ENCODE results near the gene KLRD1. TPM values are rescaled to one million over a fixed set of nuclear protein-coding genes. Genes with fewer than 3 reads are reported as not detected.

Gene KLRD1
- total RNA-seq, 1 donor from 2014 or later, result not detected

GRCh38 chr12:10293151-10293550 is 14.5 kb upstream of the KLRD1 start:
- no peaks in the 10 kb centered on the region for H3K36me3 Mint-ChIP-seq
- H3K27me3 Mint-ChIP-seq, result no peaks in the 10 kb centered on the region
- DNase-seq (ENCODE audit: extremely low spot score, unreplicated experiment), result no peak
- H3K9me3 Mint-ChIP-seq, result no peaks in the 10 kb centered on the region
- H3K27ac Mint-ChIP-seq, result no peak overlapping the region
- H3K4me1 Mint-ChIP-seq (ENCODE audit: unreplicated experiment), result no peaks in the 10 kb centered on the region
- no peak overlapping the region for H3K4me3 Mint-ChIP-seq
- TF ChIP-seq, protein P1, sequence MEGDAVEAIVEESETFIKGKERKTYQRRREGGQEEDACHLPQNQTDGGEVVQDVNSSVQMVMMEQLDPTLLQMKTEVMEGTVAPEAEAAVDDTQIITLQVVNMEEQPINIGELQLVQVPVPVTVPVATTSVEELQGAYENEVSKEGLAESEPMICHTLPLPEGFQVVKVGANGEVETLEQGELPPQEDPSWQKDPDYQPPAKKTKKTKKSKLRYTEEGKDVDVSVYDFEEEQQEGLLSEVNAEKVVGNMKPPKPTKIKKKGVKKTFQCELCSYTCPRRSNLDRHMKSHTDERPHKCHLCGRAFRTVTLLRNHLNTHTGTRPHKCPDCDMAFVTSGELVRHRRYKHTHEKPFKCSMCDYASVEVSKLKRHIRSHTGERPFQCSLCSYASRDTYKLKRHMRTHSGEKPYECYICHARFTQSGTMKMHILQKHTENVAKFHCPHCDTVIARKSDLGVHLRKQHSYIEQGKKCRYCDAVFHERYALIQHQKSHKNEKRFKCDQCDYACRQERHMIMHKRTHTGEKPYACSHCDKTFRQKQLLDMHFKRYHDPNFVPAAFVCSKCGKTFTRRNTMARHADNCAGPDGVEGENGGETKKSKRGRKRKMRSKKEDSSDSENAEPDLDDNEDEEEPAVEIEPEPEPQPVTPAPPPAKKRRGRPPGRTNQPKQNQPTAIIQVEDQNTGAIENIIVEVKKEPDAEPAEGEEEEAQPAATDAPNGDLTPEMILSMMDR (conservative IDR thresholded peaks at IDR 0.05), result no peak

GRCh38 chr12:10293570-10294227 is 14.0 kb upstream of the KLRD1 start:
- Mint-ChIP-seq H3K4me1 (ENCODE audit: unreplicated experiment) (no peaks in the 10 kb centered on the region), H3K27me3 (no peaks in the 10 kb centered on the region), H3K27ac (no peak overlapping the region), H3K9me3 (no peaks in the 10 kb centered on the region), H3K36me3 (no peaks in the 10 kb centered on the region), H3K4me3 (no peak overlapping the region)
- TF ChIP-seq, protein P1 (conservative IDR thresholded peaks at IDR 0.05), result no peak
- DNase-seq (ENCODE audit: extremely low spot score, unreplicated experiment), result no peak

DNA sequence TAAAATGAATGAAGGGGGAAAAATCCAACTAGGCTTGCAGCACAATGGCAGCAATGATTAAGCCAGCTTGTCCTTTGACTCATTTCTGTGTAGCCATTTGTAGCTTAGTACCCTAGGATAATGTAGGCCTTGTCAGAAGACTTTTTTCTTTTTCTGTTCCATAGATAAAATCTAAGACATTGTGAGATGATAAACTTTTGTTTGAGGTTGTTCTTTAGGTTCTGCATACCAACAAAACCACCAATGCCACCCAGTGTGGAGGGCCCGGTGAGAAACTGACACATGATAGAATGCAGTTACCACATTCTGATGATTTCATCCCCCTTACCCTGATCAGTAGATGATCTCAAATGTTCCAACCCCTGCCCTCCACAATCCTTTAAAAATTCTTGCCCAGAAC is 6.6 kb upstream of the KLRD1 start:
- Mint-ChIP-seq H3K36me3 (no peaks in the 10 kb centered on the region), H3K27ac (no peak overlapping the region), H3K27me3 (no peaks in the 10 kb centered on the region), H3K4me1 (ENCODE audit: unreplicated experiment) (no peaks in the 10 kb centered on the region), H3K4me3 (no peak overlapping the region), H3K9me3 (peaks cover 10% of the 10 kb centered on the region)
- TF ChIP-seq, protein P1 (conservative IDR thresholded peaks at IDR 0.05), result no peak
- no peak for DNase-seq (ENCODE audit: extremely low spot score, unreplicated experiment)

DNA sequence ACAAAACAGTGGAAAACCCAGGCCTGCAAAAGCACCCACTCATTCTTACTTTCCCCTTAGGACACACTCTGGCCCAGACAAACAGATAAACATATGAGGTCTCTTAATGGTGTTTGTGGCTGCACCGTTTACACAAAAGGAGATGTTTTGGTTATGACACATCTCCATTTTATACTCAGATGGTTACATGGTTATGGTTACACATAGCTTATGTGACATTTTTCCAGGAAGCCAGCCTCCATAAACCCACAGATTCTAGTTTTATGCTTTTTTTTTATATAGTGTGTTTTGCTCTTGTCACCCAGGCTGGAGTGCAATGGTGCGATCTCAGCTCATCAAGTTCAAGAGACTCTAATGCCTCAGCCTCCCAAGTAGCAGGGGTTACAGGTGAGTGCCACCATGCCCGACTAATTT is 3.5 kb upstream of the KLRD1 start:
- no peaks in the 10 kb centered on the region for H3K4me1 Mint-ChIP-seq (ENCODE audit: unreplicated experiment)
- DNase-seq (ENCODE audit: extremely low spot score, unreplicated experiment), result no peak
- no peaks in the 10 kb centered on the region for H3K36me3 Mint-ChIP-seq
- peaks cover 10% of the 10 kb centered on the region for H3K9me3 Mint-ChIP-seq
- no peak overlapping the region for H3K27ac Mint-ChIP-seq
- H3K27me3 Mint-ChIP-seq, result no peaks in the 10 kb centered on the region
- H3K4me3 Mint-ChIP-seq, result no peak overlapping the region
- TF ChIP-seq, protein P1 (conservative IDR thresholded peaks at IDR 0.05), result no peak

- no peaks in the 10 kb centered on the region for H3K36me3 Mint-ChIP-seq
- no peaks in the 10 kb centered on the region for H3K4me1 Mint-ChIP-seq (ENCODE audit: unreplicated experiment)
- peaks cover 10% of the 10 kb centered on the region for H3K9me3 Mint-ChIP-seq
- TF ChIP-seq, protein P1 (conservative IDR thresholded peaks at IDR 0.05), result no peak
- H3K27ac Mint-ChIP-seq, result no peak overlapping the region
- no peaks in the 10 kb centered on the region for H3K27me3 Mint-ChIP-seq
- DNase-seq (ENCODE audit: extremely low spot score, unreplicated experiment), result no peak
- no peak overlapping the region for H3K4me3 Mint-ChIP-seq
Measured at GRCh38 chr12:10305411-10305810, 2.3 kb upstream of the KLRD1 start.

Measured in type B pancreatic cell (in vitro differentiated cells).